ACC112 (cell line): Measurements from ENCODE around the gene FGF7.
A peak's percentile ranks its signal among the peaks of the same experiment; 100 is the strongest.

Experiments used
- H2AFZ ChIP-seq: fragments of 200-600 bp; sonication (generic); one replicate; pipeline ENCODE4 v1.6.0; 2017; ENCODE audit warnings: antibody characterized with exemption, low read length; ENCODE audit not compliant: unreplicated experiment
- H3K27ac ChIP-seq: fragments of 200-600 bp; sonication (generic); 2 replicates; pipeline ENCODE4 v1.5.1; 2014; ENCODE audit warnings: low read depth, mild to moderate bottlenecking, antibody characterized with exemption, low read length, moderate library complexity
- H3K27me3 ChIP-seq: fragments of 200-600 bp; sonication (generic); 2 replicates; pipeline ENCODE4 v1.6.1; 2014; ENCODE audit warnings: mild to moderate bottlenecking, antibody characterized with exemption, low read length, moderate library complexity, mixed read lengths; ENCODE audit not compliant: insufficient read depth
- H3K36me3 ChIP-seq: fragments of 200-600 bp; sonication (generic); 2 replicates; pipeline ENCODE4 v1.6.1; 2016; ENCODE audit warnings: mild to moderate bottlenecking, antibody characterized with exemption, low read length, moderate library complexity, mixed read lengths; ENCODE audit not compliant: insufficient read depth
- H3K4me1 ChIP-seq: fragments of 200-600 bp; sonication (generic); one replicate; pipeline ENCODE4 v1.6.1; 2016; ENCODE audit warnings: low read length, mixed read lengths; ENCODE audit not compliant: insufficient read depth, unreplicated experiment, control insufficient read depth
- H3K4me3 ChIP-seq: fragments of 200-600 bp; sonication (generic); 2 replicates; pipeline ENCODE4 v1.5.1; 2014; ENCODE audit warnings: mild to moderate bottlenecking, low read depth, low read length
- H3K79me2 ChIP-seq: fragments of 200-600 bp; sonication (generic); one replicate; pipeline ENCODE4 v1.6.0; 2016; ENCODE audit warnings: low read length; ENCODE audit not compliant: control insufficient read depth, unreplicated experiment, insufficient read depth

FGF7 gene

DNA sequence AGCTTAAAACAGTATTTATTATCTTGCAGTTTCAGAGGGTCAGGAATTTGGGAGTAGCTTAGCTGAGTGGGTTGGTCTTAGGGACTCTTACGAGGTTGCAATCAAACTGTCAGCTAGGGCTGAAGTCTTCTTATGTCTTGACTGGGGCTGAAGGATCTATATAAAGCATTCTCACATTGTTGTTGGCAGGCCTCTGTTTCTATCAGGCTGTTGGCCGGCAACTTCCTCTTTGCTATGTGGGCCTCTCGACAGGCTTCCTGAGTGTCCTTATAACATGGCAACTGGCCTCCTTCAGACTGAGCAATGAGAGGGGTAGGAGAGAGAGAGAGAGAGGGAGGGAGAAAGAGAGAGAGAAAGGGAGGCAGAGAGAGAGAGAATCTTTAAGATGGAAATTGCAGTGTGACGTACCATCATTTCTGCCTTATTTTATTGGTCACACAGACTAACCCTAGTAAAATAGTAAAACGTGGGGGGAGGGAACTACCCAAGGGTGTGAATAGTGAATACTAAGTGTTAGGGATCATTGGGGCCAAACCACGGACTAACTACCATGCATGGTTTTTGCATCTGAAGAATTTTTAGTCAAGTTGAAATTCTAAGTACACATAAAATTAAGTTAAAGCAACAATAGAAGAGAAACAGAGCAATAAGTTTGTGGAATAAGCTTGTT, 16.1 kb downstream of the FGF7 start:
- H3K36me3 ChIP-seq: no peaks in the 10 kb centered on the region
- 0 out of 2 replicates have a peak overlapping the region, but pooled peaks have one; percentile 21 for H3K4me3 ChIP-seq
- no peaks in the 10 kb centered on the region for H3K27me3 ChIP-seq
- peaks cover 39% of the 10 kb centered on the region for H3K4me1 ChIP-seq
- H3K27ac ChIP-seq: 0 out of 2 replicates have a peak overlapping the region, but pooled peaks have one; percentile 20
- H2AFZ ChIP-seq: peak overlapping the region; percentile 26
- no peaks in the 10 kb centered on the region for H3K79me2 ChIP-seq

DNA sequence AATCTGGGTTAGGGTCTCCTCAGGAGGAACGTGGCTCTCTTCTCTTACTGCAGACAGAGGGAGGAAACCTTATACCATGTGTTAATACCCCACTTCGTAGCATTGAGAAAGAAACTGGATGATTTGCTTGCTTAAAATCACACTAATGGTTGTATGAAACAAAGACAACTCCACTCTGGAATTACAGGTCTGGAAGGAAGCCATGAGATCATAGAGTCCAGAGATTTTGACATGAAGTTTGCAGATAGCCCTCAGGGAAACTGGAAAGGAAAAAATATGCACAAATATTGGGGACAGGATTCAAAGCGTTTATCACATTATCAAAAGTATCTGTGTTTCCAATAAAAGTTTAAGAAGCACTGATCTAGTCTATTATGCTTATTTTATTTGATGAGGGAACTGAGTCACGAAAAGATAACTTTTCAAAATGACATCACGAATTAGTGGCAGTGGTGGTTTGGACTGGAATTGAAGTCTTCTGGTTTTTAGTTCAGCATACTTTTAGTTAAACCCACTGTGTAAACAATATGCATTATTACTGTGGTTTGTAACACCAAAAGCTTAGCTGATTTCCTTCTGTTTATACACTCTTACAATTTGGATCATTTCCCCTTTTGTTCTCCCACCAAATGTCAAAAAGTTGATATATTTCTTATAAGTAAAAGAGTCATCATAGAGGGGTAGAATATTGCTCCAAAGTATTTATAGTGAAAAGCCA, 16.8 kb downstream of the FGF7 start:
- Histone ChIP-seq H3K79me2 (no peaks in the 10 kb centered on the region), H3K36me3 (no peaks in the 10 kb centered on the region), H3K27me3 (no peaks in the 10 kb centered on the region), H3K27ac (peak overlapping the region; percentile 20), H3K4me3 (peak overlapping the region; percentile 21; the same call in 1 of the 2 replicates), H2AFZ (peak overlapping the region; percentile 26), H3K4me1 (peaks cover 38% of the 10 kb centered on the region)

DNA sequence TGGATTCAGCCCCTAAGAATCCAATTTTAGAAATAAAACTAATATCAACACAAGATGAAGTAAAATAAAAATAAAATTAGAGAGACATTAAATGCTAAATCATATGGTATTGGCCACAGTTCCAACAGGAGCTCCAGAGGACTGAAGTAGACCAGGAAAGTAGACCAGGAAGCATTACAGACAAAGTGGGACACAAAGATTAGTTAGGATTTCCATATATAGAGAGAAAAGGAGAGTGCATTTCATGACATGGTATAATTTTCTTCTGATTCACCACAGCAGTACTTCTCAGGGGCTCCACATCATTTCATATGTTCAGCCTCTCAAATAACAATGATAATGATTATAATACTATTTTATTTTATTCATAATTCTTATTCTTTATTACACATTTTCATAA, 18.3 kb downstream of the FGF7 start:
- H3K79me2 ChIP-seq: no peaks in the 10 kb centered on the region
- H3K27ac ChIP-seq: no peak overlapping the region
- H3K4me3 ChIP-seq: no peak overlapping the region
- H3K27me3 ChIP-seq: no peaks in the 10 kb centered on the region
- no peak overlapping the region for H2AFZ ChIP-seq
- no peaks in the 10 kb centered on the region for H3K36me3 ChIP-seq
- H3K4me1 ChIP-seq: peaks cover 32% of the 10 kb centered on the region

DNA sequence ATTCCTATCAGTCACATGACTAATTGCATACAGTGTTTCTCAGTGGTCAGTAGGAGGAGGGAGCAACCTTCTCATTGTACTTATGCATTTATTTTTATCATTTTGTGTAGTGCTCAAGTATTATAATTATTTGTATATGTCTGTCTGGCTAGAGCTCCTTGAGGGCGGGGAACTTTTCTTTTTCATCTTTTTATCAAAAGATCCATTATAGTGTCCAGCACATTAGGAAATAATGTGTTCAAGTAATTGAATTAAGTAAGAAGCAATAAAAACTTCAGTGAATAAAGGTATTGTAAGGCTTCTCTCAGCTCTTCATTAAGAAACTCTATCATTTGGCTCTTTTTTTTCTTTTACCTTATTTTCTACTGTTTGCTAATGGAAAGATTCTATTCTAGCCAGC, 18.8 kb downstream of the FGF7 start:
- Histone ChIP-seq H3K79me2 (no peaks in the 10 kb centered on the region), H3K27me3 (no peaks in the 10 kb centered on the region), H3K36me3 (no peaks in the 10 kb centered on the region), H2AFZ (no peak overlapping the region), H3K4me1 (peaks cover 32% of the 10 kb centered on the region), H3K4me3 (no peak overlapping the region), H3K27ac (no peak overlapping the region)

DNA sequence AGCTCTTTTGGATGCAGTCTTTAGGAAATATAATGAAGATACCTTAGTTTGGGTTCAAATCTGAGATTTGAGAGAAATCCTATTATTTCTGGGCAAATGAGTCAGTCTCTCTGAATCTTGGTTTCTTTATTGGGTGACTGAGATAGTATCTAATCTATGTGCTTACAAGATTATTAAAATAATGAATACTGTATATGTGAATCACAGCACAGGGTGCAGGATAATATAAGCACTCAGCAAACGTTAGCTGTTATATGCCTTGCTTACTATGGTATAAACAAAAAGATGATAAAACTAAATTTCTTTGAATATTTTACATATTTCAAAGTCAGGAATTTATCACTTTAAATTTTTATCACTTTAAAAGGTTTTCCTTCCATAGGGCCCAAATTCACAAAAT, 29.6 kb downstream of the FGF7 start:
- Histone ChIP-seq H3K4me3 (no peak overlapping the region), H2AFZ (no peak overlapping the region), H3K27me3 (no peaks in the 10 kb centered on the region), H3K36me3 (no peaks in the 10 kb centered on the region), H3K79me2 (no peaks in the 10 kb centered on the region), H3K27ac (no peak overlapping the region), H3K4me1 (peaks cover 3% of the 10 kb centered on the region)

DNA sequence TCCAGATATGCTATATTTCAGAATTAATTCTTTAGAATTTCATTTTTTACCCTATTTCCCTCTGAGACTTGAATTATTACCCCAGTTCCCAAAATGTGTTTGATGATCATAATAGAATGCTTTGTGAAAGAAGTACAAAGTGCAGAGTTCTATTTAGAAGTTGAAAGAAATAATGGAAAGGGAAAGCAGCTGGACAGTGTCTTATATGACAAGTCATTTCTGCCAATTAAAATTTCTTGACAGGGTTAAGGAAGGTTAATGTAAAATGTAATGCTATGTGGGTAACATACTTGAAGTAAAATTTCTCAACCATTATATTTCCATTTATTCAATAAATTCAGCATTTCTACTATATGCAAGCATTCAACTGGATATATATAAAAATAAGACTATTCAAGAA, 33.1 kb downstream of the FGF7 start:
- H3K4me1 ChIP-seq: peaks cover 36% of the 10 kb centered on the region
- H3K27ac ChIP-seq: no peak overlapping the region
- no peaks in the 10 kb centered on the region for H3K79me2 ChIP-seq
- H3K27me3 ChIP-seq: no peaks in the 10 kb centered on the region
- no peak overlapping the region for H3K4me3 ChIP-seq
- H3K36me3 ChIP-seq: no peaks in the 10 kb centered on the region
- H2AFZ ChIP-seq: no peak overlapping the region

DNA sequence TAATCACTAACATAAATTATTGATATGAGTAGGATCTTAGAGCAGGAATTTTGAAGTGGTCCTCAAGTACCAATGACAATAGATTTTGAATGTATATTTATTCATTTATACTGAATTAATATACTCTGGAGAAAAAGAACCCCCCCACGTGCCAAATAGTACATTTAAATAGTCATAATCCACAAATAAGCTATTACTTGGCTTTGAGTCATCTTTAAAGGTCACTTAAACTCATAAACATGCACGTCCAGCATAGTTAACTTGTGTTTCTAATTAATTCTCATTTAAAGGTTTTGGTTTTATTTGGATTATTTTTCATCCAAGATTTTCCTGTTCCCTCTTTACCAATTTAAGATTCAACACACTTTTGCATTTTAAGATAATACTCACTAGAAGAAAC, 35.1 kb downstream of the FGF7 start:
- Histone ChIP-seq H3K79me2 (no peaks in the 10 kb centered on the region), H3K4me1 (peaks cover 36% of the 10 kb centered on the region), H3K36me3 (no peaks in the 10 kb centered on the region), H2AFZ (peak overlapping the region; percentile 55), H3K27me3 (no peaks in the 10 kb centered on the region), H3K4me3 (peak overlapping the region; percentile 29; the same call in 1 of the 2 replicates), H3K27ac (peak overlapping the region; percentile 30)

DNA sequence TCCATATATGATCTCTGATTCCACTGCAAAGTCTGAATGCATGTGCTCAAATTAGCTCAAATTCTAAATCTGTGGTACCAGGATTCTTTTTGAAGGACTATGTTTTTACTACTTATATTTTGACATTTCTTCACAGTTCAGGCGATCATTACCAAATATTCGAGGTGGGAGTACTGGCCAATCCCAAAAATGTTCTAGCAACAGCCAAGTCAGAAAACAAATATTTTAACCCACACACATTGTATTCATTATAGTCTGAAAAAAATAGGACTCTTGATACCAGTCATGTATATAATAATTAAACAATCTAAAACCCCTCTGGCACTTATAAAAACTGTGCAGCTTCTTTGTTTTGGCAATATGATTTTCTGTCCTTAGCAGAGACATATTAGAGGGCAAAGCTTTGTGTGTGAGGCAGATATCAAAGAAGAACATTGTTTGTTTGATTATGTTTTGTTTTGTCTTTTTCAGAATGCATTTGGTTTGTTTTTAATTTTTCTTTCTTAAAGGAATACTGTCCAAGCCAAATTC, 37.4 kb downstream of the FGF7 start:
- H3K79me2 ChIP-seq: no peaks in the 10 kb centered on the region
- no peaks in the 10 kb centered on the region for H3K27me3 ChIP-seq
- H3K4me3 ChIP-seq: no peak overlapping the region
- H2AFZ ChIP-seq: peak overlapping the region; percentile 5
- H3K4me1 ChIP-seq: peaks cover 36% of the 10 kb centered on the region
- peak overlapping the region; percentile 35; the same call in 1 of the 2 replicates for H3K27ac ChIP-seq
- H3K36me3 ChIP-seq: no peaks in the 10 kb centered on the region

DNA sequence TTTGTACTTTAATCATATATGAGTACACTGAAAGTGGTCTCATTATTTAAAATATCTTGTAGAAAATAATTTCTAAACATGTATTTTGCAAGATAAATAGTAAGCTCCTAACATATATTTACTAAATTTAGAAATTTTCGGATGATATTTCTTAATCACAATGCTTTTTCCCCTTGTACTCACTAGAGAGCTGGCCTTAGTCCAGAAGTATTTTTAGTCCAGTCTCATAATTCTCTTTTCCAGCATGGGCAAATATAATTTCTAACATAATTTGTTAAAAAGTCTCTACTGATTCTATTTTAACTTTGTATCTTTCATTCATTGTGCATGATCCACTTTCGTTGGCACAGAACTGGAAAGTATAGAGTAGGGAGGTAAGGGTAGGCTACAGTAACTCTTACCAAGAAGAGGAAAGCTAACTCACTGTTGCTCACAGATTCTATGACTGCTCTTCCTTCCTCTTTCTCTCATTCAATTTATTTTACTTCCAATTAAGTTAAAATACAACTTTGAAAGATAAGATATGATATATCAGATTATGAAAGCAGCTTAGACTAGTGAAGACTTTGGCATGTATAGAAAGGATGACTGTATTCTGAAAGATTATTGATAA, 39.3 kb downstream of the FGF7 start:
- H3K79me2 ChIP-seq: no peaks in the 10 kb centered on the region
- no peaks in the 10 kb centered on the region for H3K27me3 ChIP-seq
- H2AFZ ChIP-seq: no peak overlapping the region
- H3K36me3 ChIP-seq: no peaks in the 10 kb centered on the region
- no peak overlapping the region for H3K27ac ChIP-seq
- no peak overlapping the region for H3K4me3 ChIP-seq
- H3K4me1 ChIP-seq: peaks cover 44% of the 10 kb centered on the region

DNA sequence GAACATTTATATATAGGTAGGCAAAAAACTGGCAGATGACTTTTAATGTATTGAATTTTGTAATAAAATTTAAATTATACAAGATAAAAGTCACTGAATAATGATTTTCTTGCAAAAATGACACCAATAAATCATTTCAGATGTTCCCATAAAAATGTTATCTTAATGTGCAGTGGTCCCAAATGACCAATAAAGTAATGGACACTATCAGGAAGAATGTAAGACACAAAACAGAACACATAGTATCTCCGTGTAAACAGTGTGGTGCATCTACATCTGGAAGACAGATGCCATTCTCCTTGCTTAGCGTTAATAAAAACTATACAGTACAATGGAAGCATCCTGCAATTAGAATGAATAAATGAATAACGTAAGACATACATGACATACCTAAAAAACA, 41.5 kb downstream of the FGF7 start:
- Histone ChIP-seq H3K4me3 (no peak overlapping the region), H3K27ac (no peak overlapping the region), H3K27me3 (no peaks in the 10 kb centered on the region), H3K79me2 (no peaks in the 10 kb centered on the region), H3K4me1 (peaks cover 42% of the 10 kb centered on the region), H2AFZ (no peak overlapping the region), H3K36me3 (no peaks in the 10 kb centered on the region)
